BJ (cell line): ENCODE data around the gene SYNGAP1. TPM values are rescaled to one million over a fixed set of nuclear protein-coding genes. Genes with fewer than 3 reads are reported as not detected.

ENCODE experiments used
- CTCF ChIA-PET: fragments of 350-600 bp; formaldehyde crosslinking; extraction: SDS; loops from one replicate; lab custom pipeline; 2021; ENCODE audit warnings: antibody characterized with exemption, inconsistent platforms; lab: Yijun Ruan, JAX
- POLR2A ChIA-PET: fragments of 300-600 bp; sonication (Branson Sonifier 250); formaldehyde crosslinking; extraction: SDS; loops from one replicate; lab custom pipeline; 2021; ENCODE audit warnings: antibody characterized with exemption; lab: Charles Lee
- DNase-seq: peaks from one replicate; pipeline ENCODE4 v3.0.0-alpha.2; 2011; ENCODE audit warnings: low read depth
- H3K27me3 ChIP-seq: 2 replicates; pipeline ENCODE4 v1.6.0; 2011; ENCODE audit warnings: low read length; ENCODE audit not compliant: control insufficient read depth, insufficient read depth
- H3K36me3 ChIP-seq: 2 replicates; pipeline ENCODE4 v1.5.1; 2011; ENCODE audit warnings: low read length; ENCODE audit not compliant: control insufficient read depth, insufficient read depth
- H3K4me3 ChIP-seq: 2 replicates; pipeline ENCODE4 v1.5.1; 2011; ENCODE audit warnings: low read depth, mild to moderate bottlenecking, control low read depth, low read length
- polyA plus RNA-seq: library from polyadenylated mRNA; depleted of rRNA; stranded (reverse); fragments of >200 nt; gene quantifications from 2 replicates; pipeline ENCODE4 v1.2.3, GENCODE V29; 2011
- TF ChIP-seq, protein P1 (sequence below): IDR thresholded peaks from 2 replicates; pipeline ENCODE4 v1.5.1; 2011; ENCODE audit warnings: low read depth, mild to moderate bottlenecking, control low read depth, inconsistent platforms, low read length, moderate library complexity; ENCODE audit not compliant: insufficient read depth

The SYNGAP1 gene
- polyA plus RNA-seq, 1 experiment = 5.7 TPM

- Histone ChIP-seq H3K27me3 (no peaks in the 10 kb centered on the region), H3K36me3 (peaks cover 25% of the 10 kb centered on the region), H3K4me3 (peak overlapping the region; percentile 81)
- ChIA-PET CTCF (interaction anchor here (1.0 to 1.6 kb wide), 3 partner anchors 10 to 166 kb away, joined by 3 to 4 read pairs (median 3); partner anchors contain the start of genes PFDN6 and WDR46), POLR2A (no interaction called here)
- no peak for DNase-seq
- TF ChIP-seq, protein P1, sequence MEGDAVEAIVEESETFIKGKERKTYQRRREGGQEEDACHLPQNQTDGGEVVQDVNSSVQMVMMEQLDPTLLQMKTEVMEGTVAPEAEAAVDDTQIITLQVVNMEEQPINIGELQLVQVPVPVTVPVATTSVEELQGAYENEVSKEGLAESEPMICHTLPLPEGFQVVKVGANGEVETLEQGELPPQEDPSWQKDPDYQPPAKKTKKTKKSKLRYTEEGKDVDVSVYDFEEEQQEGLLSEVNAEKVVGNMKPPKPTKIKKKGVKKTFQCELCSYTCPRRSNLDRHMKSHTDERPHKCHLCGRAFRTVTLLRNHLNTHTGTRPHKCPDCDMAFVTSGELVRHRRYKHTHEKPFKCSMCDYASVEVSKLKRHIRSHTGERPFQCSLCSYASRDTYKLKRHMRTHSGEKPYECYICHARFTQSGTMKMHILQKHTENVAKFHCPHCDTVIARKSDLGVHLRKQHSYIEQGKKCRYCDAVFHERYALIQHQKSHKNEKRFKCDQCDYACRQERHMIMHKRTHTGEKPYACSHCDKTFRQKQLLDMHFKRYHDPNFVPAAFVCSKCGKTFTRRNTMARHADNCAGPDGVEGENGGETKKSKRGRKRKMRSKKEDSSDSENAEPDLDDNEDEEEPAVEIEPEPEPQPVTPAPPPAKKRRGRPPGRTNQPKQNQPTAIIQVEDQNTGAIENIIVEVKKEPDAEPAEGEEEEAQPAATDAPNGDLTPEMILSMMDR = no peak
Observed at GRCh38 chr6:33415831-33416230, 4.0 kb upstream of the SYNGAP1 start.

GRCh38 chr6:33416386-33417127 lies 3.3 kb upstream of the SYNGAP1 start:
- peak overlapping the region; percentile 81 for H3K4me3 ChIP-seq
- H3K27me3 ChIP-seq = no peaks in the 10 kb centered on the region
- ChIA-PET POLR2A (interaction anchor here (0.6 kb wide), 1 partner anchor 118 kb away, joined by 3 read pairs; no protein-coding TSS in a partner anchor), CTCF (interaction anchor here (1.5 kb wide), 1 partner anchor 9 kb away, joined by 5 read pairs; no protein-coding TSS in a partner anchor)
- H3K36me3 ChIP-seq = peaks cover 25% of the 10 kb centered on the region
- no peak for DNase-seq
- TF ChIP-seq, protein P1 = no peak

GRCh38 chr6:33417128-33417902 lies 2.5 kb upstream of the SYNGAP1 start:
- POLR2A ChIA-PET = interaction anchor here (0.6 kb wide), 1 partner anchor 119 kb away, joined by 3 read pairs; no protein-coding TSS in a partner anchor
- Histone ChIP-seq H3K27me3 (no peaks in the 10 kb centered on the region), H3K4me3 (peak overlapping the region; percentile 81), H3K36me3 (peaks cover 25% of the 10 kb centered on the region)
- TF ChIP-seq, protein P1 = no peak
- CTCF ChIA-PET = interaction anchor here (0.6 to 1.5 kb wide), 4 partner anchors 8 to 217 kb away, joined by 3 to 6 read pairs (median 4); no protein-coding TSS in a partner anchor
- DNase-seq = peak; percentile 56

DNA sequence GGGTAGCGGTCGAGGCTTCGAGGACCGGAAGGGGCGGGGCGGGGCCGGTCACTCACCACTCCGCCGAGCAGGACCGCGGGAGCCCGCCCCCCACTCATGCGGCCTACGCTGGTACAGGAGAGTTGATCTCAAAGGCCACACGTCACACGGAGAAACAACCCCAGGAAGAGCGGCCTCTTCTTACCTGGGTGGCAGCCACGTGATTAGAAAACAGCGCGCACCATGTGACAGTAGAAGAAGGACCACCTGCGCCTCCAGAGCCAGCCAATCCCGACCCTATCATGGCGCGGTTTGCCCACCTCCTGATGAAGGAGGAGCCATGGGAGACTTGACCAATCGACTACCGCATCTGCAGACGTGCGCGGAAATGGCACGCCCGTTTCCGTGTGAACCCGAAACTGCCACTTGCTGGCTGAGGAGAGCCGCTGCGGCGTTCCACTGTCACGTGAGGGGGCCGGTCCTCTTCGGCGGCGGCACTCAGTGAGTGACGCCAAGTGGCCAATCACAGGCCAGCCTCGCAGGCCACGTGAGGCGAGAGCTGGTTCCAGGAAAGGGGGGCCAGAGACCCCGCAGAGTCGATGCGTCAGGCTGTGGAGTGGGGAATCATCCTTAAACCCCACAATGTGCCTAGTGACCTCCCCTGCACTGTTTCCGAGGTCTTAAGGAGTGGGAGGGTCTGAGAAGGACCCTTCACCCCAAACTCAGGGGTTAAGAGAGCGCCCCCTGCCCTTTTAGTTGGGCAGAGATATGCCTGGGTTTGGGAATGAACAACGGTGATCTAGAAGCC lies 1.8 kb upstream of the SYNGAP1 start, which contains the start of gene CUTA:
Gene CUTA (minus strand): TSS at position 205 of the 787 bp plus-strand sequence. CDS start 107 bp downstream, at position 98.
- DNase-seq = peak; percentile 99
- Histone ChIP-seq H3K4me3 (peak within 1 kb of the TSS; percentile 81), H3K27me3 (no peaks in the 10 kb centered on the region), H3K36me3 (peaks cover 20% of the 10 kb centered on the region)
- CTCF ChIA-PET = interaction anchor here (1.1 to 1.2 kb wide), 2 partner anchors 13 to 218 kb away, joined by 3 to 6 read pairs; no protein-coding TSS in a partner anchor
- POLR2A ChIA-PET = interaction anchor here (0.7 kb wide), 1 partner anchor 36 kb away, joined by 3 read pairs; the partner anchor contains the start of gene ZBTB9
- TF ChIP-seq, protein P1 = peak; percentile 15; the same call in 1 of the 2 replicates
